ENCODE results near the gene GLI3. TPM values are rescaled to one million over a fixed set of nuclear protein-coding genes. Genes with fewer than 3 reads are reported as not detected.

Gene GLI3
- total RNA-seq, 1 experiment from 2014 or later, result 46.2 TPM

DNA sequence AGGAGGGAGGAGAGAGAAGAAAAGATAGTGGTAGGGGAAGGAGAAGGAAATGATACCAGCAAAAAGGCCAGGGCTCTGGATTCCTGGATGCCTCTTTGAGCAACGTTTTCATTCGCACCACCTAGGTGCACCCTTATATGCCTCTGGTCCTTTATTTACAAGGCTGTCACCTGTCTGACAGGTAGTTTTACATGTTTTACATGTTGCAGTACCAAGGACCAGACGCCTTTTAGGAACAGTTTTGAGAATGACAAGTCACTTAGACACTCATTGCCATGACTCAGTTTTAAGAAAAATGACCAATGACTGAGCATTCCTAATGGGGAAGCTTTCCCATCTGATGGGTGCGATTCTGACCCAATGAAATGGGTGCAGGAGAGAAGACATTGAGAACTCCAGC, 119.8 kb downstream of the GLI3 start:
- ATAC-seq (no peak), DNase-seq (ENCODE audit: low spot score) (no peak)
- Mint-ChIP-seq H3K9me3 (no peaks in the 10 kb centered on the region), H3K27me3 (ENCODE audit: low read depth) (no peaks in the 10 kb centered on the region; the same call in 1 of the 2 replicates), H3K4me1 (peaks cover 18% of the 10 kb centered on the region), H3K4me3 (no peak overlapping the region), H3K36me3 (no peaks in the 10 kb centered on the region), H3K27ac (no peak overlapping the region)
- ChIA-PET CTCF (interaction anchor here (1.4 kb wide), 1 partner anchor 10 kb away, joined by 4 read pairs; no protein-coding TSS in a partner anchor), POLR2A (no interaction called here)
- no peak for TF ChIP-seq NR2C2 (CRISPR knock-in tag; IDR thresholded peaks at IDR 0.05)
- TF ChIP-seq SOX15 (CRISPR knock-in tag; IDR thresholded peaks at IDR 0.05), result no peak
- no peak for TF ChIP-seq JUN (CRISPR knock-in tag; IDR thresholded peaks at IDR 0.05)
- no peak for TF ChIP-seq JAZF1 (CRISPR knock-in tag; IDR thresholded peaks at IDR 0.05)
- TF ChIP-seq RORB (CRISPR knock-in tag; IDR thresholded peaks at IDR 0.05), result no peak
- TF ChIP-seq ESRRA (CRISPR knock-in tag; IDR thresholded peaks at IDR 0.05; ENCODE audit: borderline replicate concordance), result no peak
- TF ChIP-seq FOXJ3 (CRISPR knock-in tag; IDR thresholded peaks at IDR 0.05; ENCODE audit: borderline replicate concordance), result no peak
- TF ChIP-seq, protein P1, sequence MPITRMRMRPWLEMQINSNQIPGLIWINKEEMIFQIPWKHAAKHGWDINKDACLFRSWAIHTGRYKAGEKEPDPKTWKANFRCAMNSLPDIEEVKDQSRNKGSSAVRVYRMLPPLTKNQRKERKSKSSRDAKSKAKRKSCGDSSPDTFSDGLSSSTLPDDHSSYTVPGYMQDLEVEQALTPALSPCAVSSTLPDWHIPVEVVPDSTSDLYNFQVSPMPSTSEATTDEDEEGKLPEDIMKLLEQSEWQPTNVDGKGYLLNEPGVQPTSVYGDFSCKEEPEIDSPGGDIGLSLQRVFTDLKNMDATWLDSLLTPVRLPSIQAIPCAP (CRISPR knock-in tag; IDR thresholded peaks at IDR 0.05), result no peak
- no peak for TF ChIP-seq ZNF121 (CRISPR knock-in tag; IDR thresholded peaks at IDR 0.05)
- TF ChIP-seq, protein P2, sequence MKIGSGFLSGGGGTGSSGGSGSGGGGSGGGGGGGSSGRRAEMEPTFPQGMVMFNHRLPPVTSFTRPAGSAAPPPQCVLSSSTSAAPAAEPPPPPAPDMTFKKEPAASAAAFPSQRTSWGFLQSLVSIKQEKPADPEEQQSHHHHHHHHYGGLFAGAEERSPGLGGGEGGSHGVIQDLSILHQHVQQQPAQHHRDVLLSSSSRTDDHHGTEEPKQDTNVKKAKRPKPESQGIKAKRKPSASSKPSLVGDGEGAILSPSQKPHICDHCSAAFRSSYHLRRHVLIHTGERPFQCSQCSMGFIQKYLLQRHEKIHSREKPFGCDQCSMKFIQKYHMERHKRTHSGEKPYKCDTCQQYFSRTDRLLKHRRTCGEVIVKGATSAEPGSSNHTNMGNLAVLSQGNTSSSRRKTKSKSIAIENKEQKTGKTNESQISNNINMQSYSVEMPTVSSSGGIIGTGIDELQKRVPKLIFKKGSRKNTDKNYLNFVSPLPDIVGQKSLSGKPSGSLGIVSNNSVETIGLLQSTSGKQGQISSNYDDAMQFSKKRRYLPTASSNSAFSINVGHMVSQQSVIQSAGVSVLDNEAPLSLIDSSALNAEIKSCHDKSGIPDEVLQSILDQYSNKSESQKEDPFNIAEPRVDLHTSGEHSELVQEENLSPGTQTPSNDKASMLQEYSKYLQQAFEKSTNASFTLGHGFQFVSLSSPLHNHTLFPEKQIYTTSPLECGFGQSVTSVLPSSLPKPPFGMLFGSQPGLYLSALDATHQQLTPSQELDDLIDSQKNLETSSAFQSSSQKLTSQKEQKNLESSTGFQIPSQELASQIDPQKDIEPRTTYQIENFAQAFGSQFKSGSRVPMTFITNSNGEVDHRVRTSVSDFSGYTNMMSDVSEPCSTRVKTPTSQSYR (CRISPR knock-in tag; IDR thresholded peaks at IDR 0.05), result no peak
- TF ChIP-seq OVOL2 (CRISPR knock-in tag; IDR thresholded peaks at IDR 0.05; ENCODE audit: borderline replicate concordance), result no peak
- no peak for TF ChIP-seq NR1H2 (CRISPR knock-in tag; IDR thresholded peaks at IDR 0.05)
- TF ChIP-seq ZNF263 (CRISPR knock-in tag; IDR thresholded peaks at IDR 0.05; ENCODE audit: low read depth), result no peak

DNA sequence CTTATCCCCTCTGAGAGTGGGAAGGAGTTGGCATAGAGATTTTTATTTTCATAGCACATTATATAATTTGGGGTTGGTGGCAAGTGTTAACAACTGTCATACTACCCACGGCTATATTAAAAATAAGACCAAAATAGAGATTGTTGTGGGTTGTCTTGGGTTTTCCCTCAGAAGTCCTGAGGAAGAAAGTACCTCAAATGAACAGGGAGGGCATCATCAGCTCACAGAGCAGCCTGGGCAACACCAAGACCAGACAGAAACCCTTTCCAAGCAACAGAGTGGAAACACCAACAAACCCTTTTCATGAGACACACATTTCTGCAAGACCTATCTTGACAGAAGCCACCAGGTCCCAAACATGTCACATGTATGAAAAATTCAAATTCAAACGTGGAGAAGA, 121.2 kb downstream of the GLI3 start:
- TF ChIP-seq NR3C1 (CRISPR knock-in tag; conservative IDR thresholded peaks at IDR 0.05; ENCODE audit: low read depth) (no peak), GABPB1 (CRISPR knock-in tag; IDR thresholded peaks at IDR 0.05) (no peak)
- TF ChIP-seq, protein P3, sequence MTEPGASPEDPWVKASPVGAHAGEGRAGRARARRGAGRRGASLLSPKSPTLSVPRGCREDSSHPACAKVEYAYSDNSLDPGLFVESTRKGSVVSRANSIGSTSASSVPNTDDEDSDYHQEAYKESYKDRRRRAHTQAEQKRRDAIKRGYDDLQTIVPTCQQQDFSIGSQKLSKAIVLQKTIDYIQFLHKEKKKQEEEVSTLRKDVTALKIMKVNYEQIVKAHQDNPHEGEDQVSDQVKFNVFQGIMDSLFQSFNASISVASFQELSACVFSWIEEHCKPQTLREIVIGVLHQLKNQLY (CRISPR knock-in tag; IDR thresholded peaks at IDR 0.05), result no peak
- TF ChIP-seq, protein P4, sequence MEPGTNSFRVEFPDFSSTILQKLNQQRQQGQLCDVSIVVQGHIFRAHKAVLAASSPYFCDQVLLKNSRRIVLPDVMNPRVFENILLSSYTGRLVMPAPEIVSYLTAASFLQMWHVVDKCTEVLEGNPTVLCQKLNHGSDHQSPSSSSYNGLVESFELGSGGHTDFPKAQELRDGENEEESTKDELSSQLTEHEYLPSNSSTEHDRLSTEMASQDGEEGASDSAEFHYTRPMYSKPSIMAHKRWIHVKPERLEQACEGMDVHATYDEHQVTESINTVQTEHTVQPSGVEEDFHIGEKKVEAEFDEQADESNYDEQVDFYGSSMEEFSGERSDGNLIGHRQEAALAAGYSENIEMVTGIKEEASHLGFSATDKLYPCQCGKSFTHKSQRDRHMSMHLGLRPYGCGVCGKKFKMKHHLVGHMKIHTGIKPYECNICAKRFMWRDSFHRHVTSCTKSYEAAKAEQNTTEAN (CRISPR knock-in tag; IDR thresholded peaks at IDR 0.05), result no peak
- TF ChIP-seq, protein P5, sequence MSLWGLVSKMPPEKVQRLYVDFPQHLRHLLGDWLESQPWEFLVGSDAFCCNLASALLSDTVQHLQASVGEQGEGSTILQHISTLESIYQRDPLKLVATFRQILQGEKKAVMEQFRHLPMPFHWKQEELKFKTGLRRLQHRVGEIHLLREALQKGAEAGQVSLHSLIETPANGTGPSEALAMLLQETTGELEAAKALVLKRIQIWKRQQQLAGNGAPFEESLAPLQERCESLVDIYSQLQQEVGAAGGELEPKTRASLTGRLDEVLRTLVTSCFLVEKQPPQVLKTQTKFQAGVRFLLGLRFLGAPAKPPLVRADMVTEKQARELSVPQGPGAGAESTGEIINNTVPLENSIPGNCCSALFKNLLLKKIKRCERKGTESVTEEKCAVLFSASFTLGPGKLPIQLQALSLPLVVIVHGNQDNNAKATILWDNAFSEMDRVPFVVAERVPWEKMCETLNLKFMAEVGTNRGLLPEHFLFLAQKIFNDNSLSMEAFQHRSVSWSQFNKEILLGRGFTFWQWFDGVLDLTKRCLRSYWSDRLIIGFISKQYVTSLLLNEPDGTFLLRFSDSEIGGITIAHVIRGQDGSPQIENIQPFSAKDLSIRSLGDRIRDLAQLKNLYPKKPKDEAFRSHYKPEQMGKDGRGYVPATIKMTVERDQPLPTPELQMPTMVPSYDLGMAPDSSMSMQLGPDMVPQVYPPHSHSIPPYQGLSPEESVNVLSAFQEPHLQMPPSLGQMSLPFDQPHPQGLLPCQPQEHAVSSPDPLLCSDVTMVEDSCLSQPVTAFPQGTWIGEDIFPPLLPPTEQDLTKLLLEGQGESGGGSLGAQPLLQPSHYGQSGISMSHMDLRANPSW (CRISPR knock-in tag; conservative IDR thresholded peaks at IDR 0.05; ENCODE audit: low read depth), result no peak
- TF ChIP-seq, protein P6, sequence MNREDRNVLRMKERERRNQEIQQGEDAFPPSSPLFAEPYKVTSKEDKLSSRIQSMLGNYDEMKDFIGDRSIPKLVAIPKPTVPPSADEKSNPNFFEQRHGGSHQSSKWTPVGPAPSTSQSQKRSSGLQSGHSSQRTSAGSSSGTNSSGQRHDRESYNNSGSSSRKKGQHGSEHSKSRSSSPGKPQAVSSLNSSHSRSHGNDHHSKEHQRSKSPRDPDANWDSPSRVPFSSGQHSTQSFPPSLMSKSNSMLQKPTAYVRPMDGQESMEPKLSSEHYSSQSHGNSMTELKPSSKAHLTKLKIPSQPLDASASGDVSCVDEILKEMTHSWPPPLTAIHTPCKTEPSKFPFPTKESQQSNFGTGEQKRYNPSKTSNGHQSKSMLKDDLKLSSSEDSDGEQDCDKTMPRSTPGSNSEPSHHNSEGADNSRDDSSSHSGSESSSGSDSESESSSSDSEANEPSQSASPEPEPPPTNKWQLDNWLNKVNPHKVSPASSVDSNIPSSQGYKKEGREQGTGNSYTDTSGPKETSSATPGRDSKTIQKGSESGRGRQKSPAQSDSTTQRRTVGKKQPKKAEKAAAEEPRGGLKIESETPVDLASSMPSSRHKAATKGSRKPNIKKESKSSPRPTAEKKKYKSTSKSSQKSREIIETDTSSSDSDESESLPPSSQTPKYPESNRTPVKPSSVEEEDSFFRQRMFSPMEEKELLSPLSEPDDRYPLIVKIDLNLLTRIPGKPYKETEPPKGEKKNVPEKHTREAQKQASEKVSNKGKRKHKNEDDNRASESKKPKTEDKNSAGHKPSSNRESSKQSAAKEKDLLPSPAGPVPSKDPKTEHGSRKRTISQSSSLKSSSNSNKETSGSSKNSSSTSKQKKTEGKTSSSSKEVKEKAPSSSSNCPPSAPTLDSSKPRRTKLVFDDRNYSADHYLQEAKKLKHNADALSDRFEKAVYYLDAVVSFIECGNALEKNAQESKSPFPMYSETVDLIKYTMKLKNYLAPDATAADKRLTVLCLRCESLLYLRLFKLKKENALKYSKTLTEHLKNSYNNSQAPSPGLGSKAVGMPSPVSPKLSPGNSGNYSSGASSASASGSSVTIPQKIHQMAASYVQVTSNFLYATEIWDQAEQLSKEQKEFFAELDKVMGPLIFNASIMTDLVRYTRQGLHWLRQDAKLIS (CRISPR knock-in tag; IDR thresholded peaks at IDR 0.05; ENCODE audit: borderline replicate concordance), result no peak
- DNase-seq (ENCODE audit: low spot score) (no peak), ATAC-seq (no peak; the same call in 1 of the 2 replicates)
- POLR2A ChIA-PET, result interaction anchor here (0.7 kb wide), 1 partner anchor 462 kb away, joined by 3 read pairs; no protein-coding TSS in a partner anchor
- CTCF ChIA-PET, result interaction anchor here (0.8 to 1.4 kb wide), 4 partner anchors 9 to 350 kb away, joined by 3 to 4 read pairs (median 4); no protein-coding TSS in a partner anchor
- no peaks in the 10 kb centered on the region for H3K36me3 Mint-ChIP-seq
- H3K4me3 Mint-ChIP-seq, result no peak overlapping the region
- H3K27me3 Mint-ChIP-seq (ENCODE audit: low read depth), result no peaks in the 10 kb centered on the region; the same call in 1 of the 2 replicates
- H3K27ac Mint-ChIP-seq, result no peak overlapping the region
- H3K9me3 Mint-ChIP-seq, result no peaks in the 10 kb centered on the region
- H3K4me1 Mint-ChIP-seq, result peaks cover 7% of the 10 kb centered on the region

Measured in WTC11 (cell line).